B cell (primary cell): Measurements from ENCODE around the gene STT3B. TPM values are rescaled to one million over a fixed set of nuclear protein-coding genes. Genes with fewer than 3 reads are reported as not detected.

Experiments
- ATAC-seq: fragments of 200-7000 bp; cut with Tn5 transposase; one replicate; pipeline ENCODE4 v1.10.0; 2021; ENCODE audit warnings: low read depth, mild to moderate bottlenecking, moderate number of reproducible peaks, moderate library complexity
- CTCF ChIA-PET: fragments of 350-600 bp; sonication (Branson Sonifier 250); formaldehyde crosslinking; loops from one replicate; lab custom pipeline; 2021; ENCODE audit warnings: antibody characterized with exemption, inconsistent platforms; lab: Charles Lee
- POLR2A ChIA-PET: fragments of 350-600 bp; sonication (Branson Sonifier 250); formaldehyde crosslinking; loops from one replicate; lab custom pipeline; 2021; ENCODE audit warnings: antibody characterized with exemption; lab: Charles Lee
- DNase-seq: peaks from one replicate; pipeline ENCODE4 v3.0.0; 2013
- H2AFZ ChIP-seq: 2 replicates; pipeline ENCODE4 v1.6.1; 2012; ENCODE audit warnings: mild to moderate bottlenecking, low read depth, low read length; ENCODE audit not compliant: insufficient read depth, poor library complexity, severe bottlenecking
- H3K27ac ChIP-seq, 2 donors: 1 replicate in 1 of 2; 2 replicates in 1 of 2; pipeline ENCODE4 v1.5.1; 2012 to 2013; ENCODE audit warnings: low read length in 2 of 2, mild to moderate bottlenecking in 2 of 2, moderate library complexity in 1 of 2
- H3K27me3 ChIP-seq, 4 experiments: fragments of 200-600 bp in 1 of 4; sonication (generic) in 1 of 4; replicated peaks in 1 of 4; 1 replicate in 2 of 4; 2 replicates in 2 of 4; pipeline versions ENCODE4 v1.6.1 to v1.7.0; 2013 to 2016; ENCODE audit warnings: low read length in 3 of 4, mild to moderate bottlenecking in 2 of 4, mixed read lengths in 1 of 4, moderate library complexity in 1 of 4; ENCODE audit not compliant: insufficient read depth in 4 of 4, control insufficient read depth in 3 of 4; ENCODE audit errors: control extremely low read depth in 1 of 4
- H3K36me3 ChIP-seq, 2 experiments: replicated peaks in 1 of 2; 1 replicate in 1 of 2; 2 replicates in 1 of 2; pipeline versions ENCODE4 v1.6.1 to v1.7.1; 2013; ENCODE audit warnings: low read length in 1 of 2; ENCODE audit not compliant: insufficient read depth in 2 of 2, control insufficient read depth in 1 of 2; ENCODE audit errors: control extremely low read depth in 1 of 2, extremely low read depth in 1 of 2
- H3K4me1 ChIP-seq, 2 donors: fragments of 200-600 bp in 1 of 2; sonication (generic) in 1 of 2; 1 replicate in 1 of 2; 2 replicates in 1 of 2; pipeline versions ENCODE4 v1.5.1 to v1.6.1; 2013 to 2017; ENCODE audit warnings: low read length in 2 of 2; ENCODE audit not compliant: control insufficient read depth in 2 of 2, insufficient read depth in 2 of 2
- H3K4me2 ChIP-seq: replicated peaks from 2 replicates; pipeline ENCODE3; 2012; ENCODE audit warnings: mild to moderate bottlenecking, low read depth, low read length; ENCODE audit not compliant: poor library complexity, severe bottlenecking
- H3K4me3 ChIP-seq, 5 experiments: fragments of 200-600 bp in 1 of 5; sonication (generic) in 1 of 5; 1 replicate in 3 of 5; 2 replicates in 2 of 5; pipeline versions ENCODE4 v1.5.1 to v1.7.0; 2011 to 2016; ENCODE audit warnings: low read length in 4 of 5, mild to moderate bottlenecking in 4 of 5, low read depth in 2 of 5, control low read depth in 1 of 5, moderate library complexity in 1 of 5; ENCODE audit not compliant: insufficient read depth in 1 of 5; ENCODE audit errors: control extremely low read depth in 1 of 5, extremely low read depth in 1 of 5
- H3K79me2 ChIP-seq: fragments of 200-600 bp; sonication (generic); one replicate; pipeline ENCODE4 v1.6.0; 2016; ENCODE audit warnings: low read length; ENCODE audit not compliant: control insufficient read depth, insufficient read depth
- H3K9ac ChIP-seq: fragments of 200-600 bp; sonication (generic); 2 replicates; pipeline ENCODE4 v1.6.1; 2017; ENCODE audit warnings: mild to moderate bottlenecking, low read length, moderate library complexity
- H3K9me3 ChIP-seq, 3 donors: one replicate each; pipeline versions ENCODE4 v1.6.1 to v1.7.1; 2013; ENCODE audit warnings: low read length in 2 of 3; ENCODE audit not compliant: control insufficient read depth in 2 of 3, insufficient read depth in 1 of 3; ENCODE audit errors: control extremely low read depth in 1 of 3
- H4K20me1 ChIP-seq: 2 replicates; pipeline ENCODE4 v1.6.0; 2012; ENCODE audit warnings: mild to moderate bottlenecking, low read length; ENCODE audit not compliant: insufficient read depth, control insufficient read depth, poor library complexity, severe bottlenecking
- H3K27ac Mint-ChIP-seq: one replicate; pipeline ENCODE4 v1.8.0; 2021; ENCODE audit warnings: mixed read lengths
- H3K27me3 Mint-ChIP-seq: one replicate; pipeline ENCODE4 v1.8.0; 2021; ENCODE audit warnings: mixed read lengths
- H3K4me1 Mint-ChIP-seq: one replicate; pipeline ENCODE4 v1.8.0; 2021; ENCODE audit warnings: mixed read lengths
- H3K4me3 Mint-ChIP-seq: one replicate; pipeline ENCODE4 v1.8.0; 2021; ENCODE audit warnings: mixed read lengths
- H3K9me3 Mint-ChIP-seq: one replicate; pipeline ENCODE4 v1.8.0; 2022; ENCODE audit warnings: mixed read lengths; ENCODE audit not compliant: insufficient read depth
- CTCF ChIP-seq: fragments of 200-600 bp; IDR thresholded peaks from one replicate; pipeline ENCODE4 v1.8.0; 2022; ENCODE audit warnings: antibody characterized with exemption, mild to moderate bottlenecking
- EZH2 ChIP-seq: IDR thresholded peaks from 2 replicates; pipeline ENCODE4 v1.6.1; 2012; ENCODE audit warnings: borderline replicate concordance, low read depth, mild to moderate bottlenecking, moderate library complexity, low read length; ENCODE audit not compliant: insufficient read depth, poor library complexity, severe bottlenecking
- WGBS: methylation state at CpG from one replicate; pipeline ENCODE4 v1.1.5; 2013; ENCODE audit warnings: missing lambda C conversion rate; ENCODE audit not compliant: insufficient coverage; 5-methylcytosine and 5-hydroxymethylcytosine counted together
- intact Hi-C: fragments of 100-400 bp; cut with micrococcal nuclease; formaldehyde crosslinking; loops from one replicate; pipeline ENCODE4 v1.10.0; 2022
- polyA plus RNA-seq: library from polyadenylated mRNA; depleted of rRNA; stranded (reverse); fragments of >200 nt; gene quantifications from 2 replicates; pipeline ENCODE4 v1.2.3, GENCODE V29; 2012
- total RNA-seq, 2 donors: library from RNA; stranded (reverse); fragments of 120-200 nt in 1 of 2; gene quantifications; 1 replicate in 1 of 2; 2 replicates in 1 of 2; pipeline versions ENCODE4 v1.2.3 to v1.2.4, GENCODE V29; 2013 to 2022

STT3B gene
- total and polyA plus RNA-seq, 2 donors (not counting 1 experiment from before 2014, with no cell fraction given): 35.4 to 79.2 TPM

DNA sequence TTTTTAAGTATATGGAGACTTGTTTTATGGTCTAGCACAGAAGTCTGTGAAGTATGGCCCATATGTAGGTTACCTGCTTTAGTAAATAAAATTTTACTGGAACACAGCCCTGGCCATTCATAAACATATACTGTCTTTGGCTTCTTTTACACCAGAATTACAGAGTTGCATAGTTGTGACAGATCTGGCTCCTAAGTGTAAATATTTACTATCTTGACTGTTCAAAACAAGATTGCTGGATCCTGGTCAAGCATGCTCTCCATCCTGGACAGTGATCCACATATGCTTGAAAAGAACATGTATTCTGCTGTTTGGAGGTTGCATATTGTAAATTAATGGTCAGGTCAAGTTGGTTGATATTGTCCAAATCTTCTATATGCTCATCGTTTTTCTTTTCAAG is 57.9 kb downstream of the STT3B start:
- no peaks in the 10 kb centered on the region for H3K27me3 Mint-ChIP-seq
- POLR2A ChIA-PET: interaction anchor here (0.7 kb wide), 1 partner anchor 54 kb away, joined by 3 read pairs; no protein-coding TSS in a partner anchor
- intact Hi-C loops: no loop called here

DNA sequence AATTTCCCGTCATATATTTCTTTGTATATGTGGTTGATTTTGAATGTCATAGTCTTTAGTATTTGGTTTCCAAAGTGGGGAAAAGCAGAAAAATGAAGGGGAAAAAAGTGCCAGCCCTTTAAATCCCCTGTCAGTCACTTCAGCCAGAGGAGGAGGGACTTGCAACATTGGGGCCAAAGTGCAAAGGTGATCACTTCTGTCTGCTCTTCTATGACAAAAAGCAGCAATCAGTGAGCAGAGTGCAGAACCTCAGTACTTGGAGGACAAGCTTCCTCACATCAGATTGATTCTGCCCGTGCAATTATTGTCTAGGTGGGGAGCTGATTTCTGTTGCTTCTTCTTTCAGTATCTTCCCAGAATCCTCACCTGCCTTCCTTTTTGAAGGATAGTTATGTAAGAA is 60.0 kb downstream of the STT3B start:
- ChIA-PET POLR2A (no interaction called here), CTCF (interaction anchor here (0.8 to 1.0 kb wide), 2 partner anchors 12 to 103 kb away, joined by 3 read pairs; no protein-coding TSS in a partner anchor)
- no peak overlapping the region for H2AFZ ChIP-seq
- peaks cover 19% of the 10 kb centered on the region for H3K9me3 Mint-ChIP-seq
- no peaks in the 10 kb centered on the region for H3K4me1 ChIP-seq
- peaks cover 4% of the 10 kb centered on the region for H4K20me1 ChIP-seq
- H3K27ac ChIP-seq: no peak overlapping the region
- no peak overlapping the region for H3K4me3 ChIP-seq
- DNase-seq: no peak
- H3K4me2 ChIP-seq: no peak overlapping the region
- no peaks in the 10 kb centered on the region for H3K27me3 ChIP-seq
- H3K36me3 ChIP-seq: peaks cover 17 to 38% of the 10 kb centered on the region in 2 experiments
- peaks cover 19% of the 10 kb centered on the region for H3K4me1 Mint-ChIP-seq
- no peak overlapping the region for H3K4me3 Mint-ChIP-seq
- 100% methylated on average over 1 of the region's 2 CpGs for WGBS
- no peak overlapping the region for H3K9ac ChIP-seq
- no peak for ATAC-seq
- no peak overlapping the region for H3K27ac Mint-ChIP-seq
- H3K27me3 Mint-ChIP-seq: no peaks in the 10 kb centered on the region
- intact Hi-C loops: no loop called here
- no peak for TF ChIP-seq CTCF
- no peak for TF ChIP-seq EZH2
- H3K9me3 ChIP-seq: peaks cover 0 to 25% (median 17%) of the 10 kb centered on the region in 3 donors
- H3K79me2 ChIP-seq: peaks cover 78% of the 10 kb centered on the region

More for the DNA sequence above, 57.9 kb downstream of the STT3B start:
- H3K27me3 ChIP-seq: no peaks in the 10 kb centered on the region
- Mint-ChIP-seq H3K9me3 (peaks cover 19% of the 10 kb centered on the region), H3K27ac (no peak overlapping the region), H3K4me3 (no peak overlapping the region), H3K4me1 (peaks cover 12% of the 10 kb centered on the region)
- peaks cover 4% of the 10 kb centered on the region for H4K20me1 ChIP-seq
- H3K9me3 ChIP-seq: peaks cover 0 to 25% (median 24%) of the 10 kb centered on the region in 3 donors
- DNase-seq (no peak), ATAC-seq (no peak)
- peaks cover 90% of the 10 kb centered on the region for H3K79me2 ChIP-seq
- H2AFZ ChIP-seq: no peak overlapping the region
- H3K4me2 ChIP-seq: no peak overlapping the region
- H3K36me3 ChIP-seq: peaks cover 23 to 53% of the 10 kb centered on the region in 2 experiments
- no peak overlapping the region for H3K9ac ChIP-seq
- CTCF ChIA-PET: no interaction called here
- no peak overlapping the region for H3K4me3 ChIP-seq
- H3K4me1 ChIP-seq: no peaks in the 10 kb centered on the region
- H3K27ac ChIP-seq: no peak overlapping the region
- WGBS: no CpG with 5 or more reads among the region's 1 CpG
- no peak for TF ChIP-seq CTCF
- no peak for TF ChIP-seq EZH2
